Endothelial cell of umbilical vein (primary cell): ENCODE data around the gene KYAT1. TPM values are rescaled to one million over a fixed set of nuclear protein-coding genes. Genes with fewer than 3 reads are reported as not detected.

Experiments
- BruUV-seq: library from RNA; stranded (reverse); fragments of 400-500 nt; replicated peaks from 2 replicates; lab custom pipeline; 2021; lab: Mats Ljungman, UMichigan
- CTCF ChIA-PET: fragments of 300-600, 350-600 bp; sonication (Branson Sonifier 250); formaldehyde crosslinking; loops from one replicate; lab custom pipeline; 2021; ENCODE audit warnings: antibody characterized with exemption, inconsistent platforms; lab: Charles Lee
- POLR2A ChIA-PET: fragments of 300-600, 350-600 bp; sonication (Branson Sonifier 250); formaldehyde crosslinking; loops from one replicate; lab custom pipeline; 2021; ENCODE audit warnings: antibody characterized with exemption, inconsistent platforms; lab: Charles Lee
- DNase-seq: peaks from one replicate; pipeline ENCODE4 v3.0.0-alpha.2; 2011; ENCODE audit warnings: low read depth, low spot score
- FAIRE-seq: peaks from 2 replicates; lab custom pipeline; 2011; peaks lifted over from hg19 to GRCh38; lab: Jason Lieb, UNC
- H2AFZ ChIP-seq: 2 replicates; pipeline ENCODE4 v1.6.0; 2012; ENCODE audit warnings: low read depth, low read length, control low read depth, inconsistent platforms
- H3K27ac ChIP-seq: 2 replicates; pipeline ENCODE4 v1.5.1; 2011; ENCODE audit warnings: low read depth, mild to moderate bottlenecking, control low read depth, low read length, moderate library complexity; ENCODE audit not compliant: insufficient read depth
- H3K27me3 ChIP-seq, 2 experiments: 2 replicates each; pipeline versions ENCODE4 v1.6.0 to v1.6.1; 2011; ENCODE audit warnings: low read length in 2 of 2, mixed read lengths in 1 of 2; ENCODE audit not compliant: control insufficient read depth in 2 of 2, insufficient read depth in 2 of 2
- H3K36me3 ChIP-seq, 2 experiments: 2 replicates in 1 of 2; 3 replicates in 1 of 2; pipeline ENCODE4 v1.5.1; 2011; ENCODE audit warnings: low read length in 2 of 2, mild to moderate bottlenecking in 1 of 2, moderate library complexity in 1 of 2; ENCODE audit not compliant: control insufficient read depth in 2 of 2, insufficient read depth in 2 of 2; ENCODE audit errors: extremely low read depth in 1 of 2
- H3K4me1 ChIP-seq: 3 replicates; pipeline ENCODE4 v1.5.1; 2011; ENCODE audit warnings: mild to moderate bottlenecking, low read length; ENCODE audit not compliant: control insufficient read depth, insufficient read depth; ENCODE audit errors: extremely low read depth
- H3K4me2 ChIP-seq: 2 replicates; pipeline ENCODE4 v1.6.1; 2011; ENCODE audit warnings: low read length, control low read depth, mixed read lengths; ENCODE audit not compliant: insufficient read depth
- H3K4me3 ChIP-seq, 3 experiments: fragments of 200-600 bp in 1 of 3; sonication (generic), shearing (Covaris generic) in 1 of 3; replicated peaks in 1 of 3; 2 replicates each; pipeline ENCODE4 v1.5.1; 2011 to 2016; ENCODE audit warnings: control low read depth in 3 of 3, low read length in 3 of 3, mild to moderate bottlenecking in 2 of 3, inconsistent platforms in 1 of 3, low read depth in 1 of 3, moderate library complexity in 1 of 3; ENCODE audit not compliant: insufficient read depth in 1 of 3
- H3K79me2 ChIP-seq: 2 replicates; pipeline ENCODE4 v1.6.0; 2012; ENCODE audit warnings: low read length, inconsistent platforms; ENCODE audit not compliant: control insufficient read depth, insufficient read depth
- H3K9ac ChIP-seq: replicated peaks from 2 replicates; pipeline ENCODE3; 2011; ENCODE audit warnings: low read length, control low read depth; ENCODE audit not compliant: insufficient read depth; ENCODE audit errors: extremely low read depth
- H3K9me1 ChIP-seq: replicated peaks from 3 replicates; pipeline ENCODE4 v1.6.0; 2011; ENCODE audit warnings: mild to moderate bottlenecking, low read length; ENCODE audit not compliant: control insufficient read depth, insufficient read depth; ENCODE audit errors: extremely low read depth
- H3K9me3 ChIP-seq: replicated peaks from 2 replicates; pipeline ENCODE4 v1.5.1; 2012; ENCODE audit warnings: low read length, inconsistent platforms; ENCODE audit not compliant: control insufficient read depth, insufficient read depth
- H4K20me1 ChIP-seq: replicated peaks from 2 replicates; pipeline ENCODE3; 2011; ENCODE audit warnings: mild to moderate bottlenecking, low read length; ENCODE audit not compliant: control insufficient read depth, insufficient read depth; ENCODE audit errors: extremely low read depth
- CTCF ChIP-seq, 2 donors: IDR thresholded peaks; 1 replicate in 1 of 2; 2 replicates in 1 of 2; pipeline ENCODE4 v1.5.1; 2011; ENCODE audit warnings: low read length in 2 of 2, mild to moderate bottlenecking in 2 of 2, moderate library complexity in 2 of 2, control low read depth in 1 of 2, inconsistent platforms in 1 of 2, low read depth in 1 of 2; ENCODE audit not compliant: insufficient read depth in 1 of 2; ENCODE audit errors: extremely low read depth in 1 of 2
- EZH2 ChIP-seq: IDR thresholded peaks from 2 replicates; pipeline ENCODE4 v1.6.1; 2012; ENCODE audit warnings: borderline replicate concordance, low read depth, mild to moderate bottlenecking, moderate library complexity, low read length, inconsistent platforms; ENCODE audit not compliant: severe bottlenecking
- FOS ChIP-seq: IDR thresholded peaks from 2 replicates; pipeline ENCODE4 v1.6.1; 2011; ENCODE audit warnings: mild to moderate bottlenecking, low read length, moderate library complexity, borderline replicate concordance; ENCODE audit not compliant: insufficient read depth
- GATA2 ChIP-seq: IDR thresholded peaks from 2 replicates; pipeline ENCODE4 v1.7.0; 2011; ENCODE audit warnings: low read depth, mild to moderate bottlenecking, moderate library complexity, mixed read lengths, low read length; ENCODE audit not compliant: insufficient read length, insufficient read depth
- JUN ChIP-seq: IDR thresholded peaks from 2 replicates; pipeline ENCODE4 v1.6.1; 2011; ENCODE audit warnings: borderline replicate concordance, low read depth; ENCODE audit not compliant: insufficient read length, insufficient read depth
- MAX ChIP-seq: IDR thresholded peaks from 2 replicates; pipeline ENCODE4 v1.6.1; 2011; ENCODE audit not compliant: insufficient read depth, insufficient read length
- MYC ChIP-seq: IDR thresholded peaks from one replicate; pipeline ENCODE4 v1.6.1; 2011; ENCODE audit warnings: mild to moderate bottlenecking, low read depth, low read length
- POLR2A ChIP-seq: IDR thresholded peaks from 2 replicates; pipeline ENCODE4 v1.6.1; 2012; ENCODE audit warnings: low read depth, mild to moderate bottlenecking, control low read depth, low read length
- POLR2AphosphoS5 ChIP-seq: IDR thresholded peaks from 2 replicates; pipeline ENCODE4 v1.6.1; 2012; ENCODE audit warnings: low read depth, mild to moderate bottlenecking, control low read depth, low read length, moderate library complexity; ENCODE audit not compliant: insufficient read depth
- dilution Hi-C: fragments of 300-500 bp; cut with MboI; formaldehyde crosslinking; loops from one replicate; pipeline ENCODE4 v1.15.0; 2019; ENCODE audit warnings: low sequenced_read_pairs; ENCODE audit not compliant: extremely low pct_ligation_motif_present
- intact Hi-C: fragments of 100-400 bp; cut with micrococcal nuclease; formaldehyde crosslinking; loops from one replicate; pipeline ENCODE4 v1.10.0; 2022
- polyA plus RNA-seq, 4 experiments: library from polyadenylated mRNA; depleted of rRNA in 3 of 4; stranded (reverse) in 3 of 4; unstranded in 1 of 4; fragments of >200 nt; gene quantifications; 2 replicates each; pipeline versions ENCODE4 v1.2.1 to v1.2.3, GENCODE V29; 2011 to 2012; ENCODE audit warnings: missing spikeins in 1 of 4
- total RNA-seq: library from RNA; stranded (reverse); gene quantifications from 2 replicates; pipeline ENCODE4 v1.2.3, GENCODE V29; 2021

The KYAT1 gene
- total and polyA plus RNA-seq, 2 donors (not counting 3 experiments of a cell fraction or from before 2014, with no cell fraction given): 7.2 to 9.6 TPM

- DNase-seq (no peak), FAIRE-seq (no peak)
- Histone ChIP-seq H3K4me3 (no peak overlapping the region), H3K4me1 (peaks cover 44% of the 10 kb centered on the region), H3K27ac (no peak overlapping the region), H3K9me3 (no peaks in the 10 kb centered on the region), H4K20me1 (no peaks in the 10 kb centered on the region), H3K27me3 (no peaks in the 10 kb centered on the region), H3K4me2 (no peak overlapping the region), H3K9ac (no peak overlapping the region), H3K9me1 (no peaks in the 10 kb centered on the region), H2AFZ (no peak overlapping the region), H3K36me3 (peaks cover 17 to 45% of the 10 kb centered on the region in 2 experiments), H3K79me2 (peaks cover 83% of the 10 kb centered on the region)
- intact Hi-C loops: no loop called here
- no TSS peak for BruUV-seq
- no peak for TF ChIP-seq CTCF (IDR thresholded peaks at IDR 0.05; ENCODE audit: extremely low read depth in 1 of 2, insufficient read depth in 1 of 2, low read depth in 1 of 2, low read length in 2 of 2)
- no peak for TF ChIP-seq MAX
- TF ChIP-seq POLR2A: no peak
- TF ChIP-seq GATA2: no peak
- TF ChIP-seq EZH2: no peak
- no peak for TF ChIP-seq POLR2AphosphoS5
- TF ChIP-seq MYC: no peak
- no peak for TF ChIP-seq FOS
- no peak for TF ChIP-seq JUN
- POLR2A ChIA-PET: no interaction called here
- dilution Hi-C loops: no loop called here
- CTCF ChIA-PET: interaction anchor here (1.0 to 2.6 kb wide), 2 partner anchors 18 to 47 kb away, joined by 3 to 7 read pairs; no protein-coding TSS in a partner anchor
Observed at GRCh38 chr9:128909859-128910258, 28.1 kb upstream of the KYAT1 start.
